Activated T-helper 1 cell treated with anti-CD3 and anti-CD28 coated beads, Interleukin-2, amount 50 U/mL, for 16 hours (primary cell): ENCODE measurements around the gene NPFFR2.
"Not testable (repeated sequence)": the region's sequence is repeated elsewhere in the genome, so short reads cannot be mapped to it uniquely, and the experiment has no call there.

ENCODE experiments used
- DNase-seq, 2 donors: peaks; one replicate each; pipeline ENCODE4 v3.0.0-alpha.2; 2020; ENCODE audit warnings: low read depth in 1 of 2, low spot score in 1 of 2

NPFFR2 gene

DNA sequence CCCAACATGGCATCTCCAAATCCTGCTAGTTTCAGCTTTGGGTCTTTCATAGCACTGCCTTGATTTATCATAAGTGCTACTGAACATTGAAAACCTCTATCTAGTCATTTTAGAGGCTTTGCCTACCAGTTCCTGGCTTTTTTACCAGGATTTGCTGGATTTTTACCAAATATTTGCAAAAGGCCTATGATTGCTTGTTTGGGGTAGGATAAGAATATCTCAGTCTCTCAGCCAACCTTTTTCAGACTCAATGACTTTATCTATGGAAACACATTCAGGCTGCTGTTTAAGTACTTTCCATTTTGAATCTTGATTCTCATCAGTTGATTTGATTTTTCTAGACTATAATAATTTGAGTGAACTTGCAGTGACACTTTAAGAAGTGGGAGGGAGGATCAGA, 80.1 kb downstream of the NPFFR2 start:
- DNase-seq = no peak

DNA sequence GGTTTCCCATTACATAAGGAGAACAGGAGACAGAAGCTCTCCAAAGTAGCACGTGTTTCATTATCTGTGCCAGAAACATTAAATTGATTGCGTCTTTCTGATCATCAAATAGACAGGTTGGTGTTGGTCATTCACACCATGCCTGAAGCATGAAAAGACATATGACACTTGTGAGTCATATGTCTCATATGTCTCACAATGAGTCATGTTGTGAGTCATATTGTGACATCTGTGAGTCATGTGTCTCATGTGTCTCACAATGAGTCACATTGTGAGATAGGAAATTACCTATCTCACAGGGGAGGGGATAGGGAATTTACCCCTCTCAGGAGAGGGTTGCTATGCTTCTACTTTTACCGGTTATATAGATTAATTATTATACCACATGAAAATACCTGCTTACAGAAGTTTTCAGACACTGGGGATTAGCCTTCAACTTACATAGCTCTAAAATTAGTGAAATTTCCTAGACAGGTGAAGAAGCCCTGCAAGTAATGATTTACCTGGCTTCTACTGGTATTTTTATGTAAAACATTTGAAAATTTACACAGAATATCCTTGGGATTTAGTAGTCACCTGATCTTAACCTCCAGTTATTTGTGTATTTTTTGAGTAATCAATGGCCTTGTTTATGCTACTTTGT, 80.8 kb downstream of the NPFFR2 start:
- DNase-seq = no peak

- DNase-seq = no peak
Measured at GRCh38 chr4:72118017-72118416, 86.2 kb downstream of the NPFFR2 start.

DNA sequence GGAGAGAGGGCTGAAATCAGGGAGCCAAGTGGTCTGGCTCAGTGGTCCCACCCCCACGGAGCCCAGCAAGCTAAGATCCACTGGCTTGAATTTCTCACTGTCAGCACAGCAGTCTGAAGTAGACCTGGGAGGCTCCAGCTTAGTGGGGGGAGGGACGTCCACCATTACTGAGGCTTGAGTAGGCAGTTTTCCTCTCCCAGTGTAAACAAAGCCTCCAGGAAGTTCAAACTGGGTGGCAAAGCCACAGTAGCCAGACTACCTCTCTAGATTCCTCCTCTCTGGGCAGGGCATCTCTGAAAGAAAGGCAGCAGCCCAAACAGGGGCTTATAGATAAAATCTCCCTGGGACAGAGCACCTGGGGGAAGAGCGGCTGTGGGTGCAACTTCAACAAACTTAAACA, 88.1 kb downstream of the NPFFR2 start:
- no peak for DNase-seq

GRCh38 chr4:72128741-72129140, 96.9 kb downstream of the NPFFR2 start:
- no peak for DNase-seq

DNA sequence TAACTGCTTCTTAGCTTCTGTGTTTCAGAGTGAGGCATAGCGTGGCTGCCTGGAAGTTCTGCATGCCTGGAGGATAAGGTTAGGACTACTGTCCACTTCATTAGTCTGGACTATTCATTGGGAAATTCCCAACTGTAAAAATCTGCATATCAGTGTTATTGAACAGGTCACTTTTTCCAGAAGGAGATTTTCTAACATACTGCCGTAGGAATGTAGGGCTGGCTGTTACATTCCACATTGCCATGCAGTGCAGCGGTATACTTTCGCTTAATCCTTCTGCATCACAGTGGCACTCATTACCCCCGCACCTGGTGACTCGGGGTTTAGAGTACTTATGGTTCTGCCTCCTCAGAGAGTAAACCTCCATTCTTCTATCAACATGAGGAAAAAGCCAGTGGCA, 104.6 kb downstream of the NPFFR2 start:
- no peak for DNase-seq

DNA sequence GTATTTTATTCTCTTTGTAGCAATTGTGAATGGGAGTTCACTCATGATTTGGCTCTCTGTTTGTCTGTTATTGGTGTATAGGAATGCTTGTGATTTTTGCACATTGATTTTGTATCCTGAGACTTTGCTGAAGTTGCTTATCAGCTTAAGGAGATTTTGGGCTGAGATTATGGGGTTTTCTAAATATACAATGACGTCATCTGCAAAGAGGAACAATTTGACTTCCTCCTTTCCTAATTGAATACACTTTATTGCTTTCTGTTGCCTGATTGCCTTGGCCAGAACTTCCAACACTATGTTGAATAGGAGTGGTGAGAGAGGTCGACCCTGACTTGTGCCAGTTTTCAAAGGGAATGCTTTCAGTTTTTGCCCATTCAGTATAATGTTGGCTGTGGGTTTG, 108.2 kb downstream of the NPFFR2 start:
- DNase-seq = not testable (repeated sequence)

- no peak for DNase-seq
Measured at GRCh38 chr4:72144241-72144640, 112.4 kb downstream of the NPFFR2 start.

DNA sequence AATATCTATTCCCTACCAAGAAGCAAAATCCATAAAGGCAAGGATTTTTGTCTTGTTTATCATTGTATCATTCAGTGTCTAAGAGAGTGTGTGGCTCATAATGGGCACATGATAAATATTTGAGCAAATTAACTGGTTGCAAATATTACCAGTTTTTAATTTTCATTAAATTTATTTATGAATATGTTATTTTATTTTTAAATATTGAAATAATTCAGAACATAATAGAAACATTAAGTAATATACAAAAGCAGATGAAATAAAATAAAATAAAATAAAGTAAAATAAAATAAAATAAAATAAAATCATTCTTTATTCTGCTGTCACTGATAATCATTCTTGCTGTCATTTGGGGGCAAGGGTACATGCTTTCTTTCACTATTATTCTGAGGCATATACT, 120.9 kb downstream of the NPFFR2 start:
- DNase-seq = no peak

DNA sequence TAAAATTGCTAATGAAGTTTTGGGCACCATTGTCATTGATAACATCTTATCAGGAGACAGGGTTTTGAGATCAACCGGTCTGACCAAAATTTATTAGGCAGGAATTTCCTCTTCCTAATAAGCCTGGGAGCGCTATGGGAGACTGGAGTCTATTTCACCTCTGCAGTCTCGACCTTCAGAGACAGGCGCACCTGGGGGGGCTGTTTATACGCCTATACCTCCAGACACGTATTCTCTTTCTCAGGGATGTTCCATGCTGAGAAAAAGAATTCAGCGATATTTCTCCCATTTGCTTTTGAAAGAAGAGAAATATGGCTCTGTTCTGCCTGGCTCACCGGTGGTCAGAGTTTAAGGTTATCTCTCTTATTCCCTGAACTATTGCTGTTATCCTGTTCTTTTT, 121.8 kb downstream of the NPFFR2 start:
- DNase-seq = not testable (repeated sequence)

DNA sequence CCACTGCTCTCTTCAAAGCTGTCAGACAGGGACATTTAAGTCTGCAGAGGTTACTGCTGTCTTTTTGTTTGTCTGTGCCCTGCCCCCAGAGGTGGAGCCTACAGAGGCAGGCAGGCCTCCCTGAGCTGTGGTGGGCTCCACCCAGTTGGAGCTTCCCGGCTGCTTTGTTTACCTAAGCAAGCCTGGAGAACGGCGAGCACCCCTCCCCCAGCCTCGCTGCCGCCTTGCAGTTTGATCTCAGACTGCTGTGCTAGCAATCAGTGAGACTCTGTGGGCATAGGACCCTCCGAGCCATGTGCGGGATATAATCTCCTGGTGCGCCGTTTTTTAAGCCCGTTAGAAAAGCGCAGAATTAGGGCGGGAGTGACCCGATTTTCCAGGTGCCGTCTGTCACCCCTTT, 137.5 kb downstream of the NPFFR2 start:
- not testable (repeated sequence) for DNase-seq

DNA sequence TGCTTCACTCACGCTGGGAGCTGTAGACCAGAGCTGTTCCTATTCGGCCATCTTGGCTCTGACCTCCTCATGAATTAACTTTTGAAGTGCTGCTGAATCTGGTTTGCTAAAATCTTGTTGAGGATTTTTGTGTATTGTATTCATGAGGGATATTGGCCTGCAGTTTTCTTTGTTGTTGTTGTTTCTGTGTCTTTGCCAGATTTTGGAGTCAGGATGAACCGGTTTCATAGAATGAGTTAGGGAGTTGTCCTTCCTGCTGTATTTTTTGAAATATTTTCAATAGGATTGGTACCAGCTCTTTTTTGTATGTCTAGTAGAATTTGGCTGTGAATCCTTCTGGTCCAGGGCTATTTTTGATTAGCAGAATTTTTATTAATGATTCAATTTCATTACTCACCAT, 138.1 kb downstream of the NPFFR2 start:
- DNase-seq = no peak

DNA sequence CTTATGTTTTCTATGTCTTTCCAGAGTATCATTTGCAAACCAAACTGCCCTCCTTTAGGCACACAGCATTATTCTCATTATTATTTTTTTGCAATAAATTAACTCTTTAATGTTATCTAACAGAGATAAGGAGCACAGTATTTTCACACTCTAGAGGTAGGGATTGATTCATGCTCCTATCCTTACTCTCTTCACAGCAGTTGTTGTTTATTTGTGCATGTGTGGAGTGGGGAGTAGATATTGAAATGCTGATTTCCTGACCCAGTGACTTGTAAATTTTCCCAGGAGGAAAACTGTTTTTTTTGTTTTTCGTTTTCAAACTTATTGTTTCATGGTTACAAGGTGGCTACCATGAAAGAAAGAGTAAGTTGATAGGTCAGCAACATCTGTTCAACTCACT, 140.0 kb downstream of the NPFFR2 start:
- DNase-seq = no peak

DNA sequence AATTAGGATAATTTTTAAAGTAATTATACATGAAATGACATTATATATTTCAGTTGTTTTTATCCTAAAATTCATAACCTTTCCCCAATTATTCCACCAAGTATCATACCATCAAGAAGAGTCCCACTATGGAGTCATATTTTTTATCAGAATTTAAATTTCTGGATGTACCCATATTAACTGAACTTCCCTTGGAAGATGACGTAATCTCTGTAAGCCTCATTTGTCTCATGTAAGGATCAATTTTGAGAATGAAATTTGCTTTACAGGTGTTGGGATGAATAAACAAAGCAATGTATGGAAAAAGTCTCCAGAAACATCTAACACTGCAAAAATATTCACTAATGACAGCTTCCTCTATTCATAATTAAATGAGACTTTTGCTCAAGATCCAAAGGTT, 147.5 kb downstream of the NPFFR2 start:
- no peak for DNase-seq

GRCh38 chr4:72186714-72187113, 154.9 kb downstream of the NPFFR2 start:
- no peak for DNase-seq

DNA sequence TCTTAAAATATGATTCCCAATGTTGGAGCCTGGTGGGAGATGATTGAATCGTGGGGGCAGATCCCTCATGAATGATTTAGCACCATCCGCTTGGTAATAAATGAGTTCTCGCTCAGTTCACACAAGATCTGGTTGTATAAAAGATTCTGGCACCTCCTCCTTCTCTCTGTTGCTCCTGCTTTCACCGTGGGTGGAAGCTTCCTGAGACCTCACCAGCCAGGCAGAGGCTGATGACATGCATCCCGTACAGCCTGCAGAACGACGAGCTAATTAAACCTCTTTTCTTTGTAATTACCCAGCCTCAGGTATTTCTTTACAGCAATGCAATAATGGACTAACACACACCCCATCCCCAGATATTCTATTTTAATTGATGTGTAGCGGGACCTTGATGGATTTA, 162.2 kb downstream of the NPFFR2 start:
- no peak for DNase-seq

GRCh38 chr4:72194453-72194852, 162.7 kb downstream of the NPFFR2 start:
- no peak for DNase-seq
